ENCODE measurements around the gene MYMK.

DNA sequence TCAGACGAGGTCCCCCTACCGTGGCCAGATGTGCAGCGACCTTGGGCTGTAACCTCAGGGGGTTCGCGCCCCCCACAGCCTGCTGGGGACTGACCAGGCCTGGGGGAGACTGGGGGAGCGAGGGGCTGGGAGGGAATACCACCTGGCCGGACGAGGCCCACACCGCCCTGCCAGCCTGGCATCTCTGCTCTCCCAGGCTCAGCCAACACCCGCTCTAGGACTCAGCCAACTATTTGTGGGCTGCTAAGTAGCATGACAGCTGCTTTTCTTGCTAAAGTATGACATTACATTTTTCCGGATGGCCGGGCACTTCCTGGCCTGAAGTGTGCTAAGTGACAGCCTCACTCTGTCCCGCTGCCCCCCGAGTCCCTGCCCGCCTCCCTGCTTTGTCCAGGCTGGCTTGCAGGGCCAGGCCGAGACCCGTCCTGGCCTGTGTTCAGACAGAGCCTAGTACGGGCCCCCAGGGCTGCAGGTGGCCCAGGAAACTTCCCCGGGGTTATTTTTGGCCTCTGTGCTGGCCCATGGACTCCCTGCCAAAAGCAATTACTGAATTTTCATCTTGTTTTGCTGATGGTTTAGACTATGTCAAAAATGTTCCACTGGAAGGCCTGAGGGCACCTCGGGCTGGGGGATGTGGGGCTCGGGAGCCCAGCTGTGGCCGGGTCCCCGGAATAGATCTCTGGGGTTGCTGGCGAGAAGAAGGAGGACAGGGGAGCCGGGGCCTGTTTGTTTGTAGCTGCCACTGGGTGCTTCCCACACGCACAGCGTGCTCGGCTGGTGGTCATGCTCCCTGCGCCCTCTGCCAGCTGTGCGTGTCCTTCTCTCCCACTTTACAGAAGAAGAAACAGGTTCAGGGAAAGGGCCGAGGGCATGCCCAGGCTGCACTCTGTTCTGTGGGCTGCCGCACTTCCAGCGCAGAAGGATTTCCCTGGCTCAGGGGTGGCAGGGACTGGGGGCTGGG, 32.4 kb downstream of the MYMK start:
- TF ChIP-seq, protein P1, sequence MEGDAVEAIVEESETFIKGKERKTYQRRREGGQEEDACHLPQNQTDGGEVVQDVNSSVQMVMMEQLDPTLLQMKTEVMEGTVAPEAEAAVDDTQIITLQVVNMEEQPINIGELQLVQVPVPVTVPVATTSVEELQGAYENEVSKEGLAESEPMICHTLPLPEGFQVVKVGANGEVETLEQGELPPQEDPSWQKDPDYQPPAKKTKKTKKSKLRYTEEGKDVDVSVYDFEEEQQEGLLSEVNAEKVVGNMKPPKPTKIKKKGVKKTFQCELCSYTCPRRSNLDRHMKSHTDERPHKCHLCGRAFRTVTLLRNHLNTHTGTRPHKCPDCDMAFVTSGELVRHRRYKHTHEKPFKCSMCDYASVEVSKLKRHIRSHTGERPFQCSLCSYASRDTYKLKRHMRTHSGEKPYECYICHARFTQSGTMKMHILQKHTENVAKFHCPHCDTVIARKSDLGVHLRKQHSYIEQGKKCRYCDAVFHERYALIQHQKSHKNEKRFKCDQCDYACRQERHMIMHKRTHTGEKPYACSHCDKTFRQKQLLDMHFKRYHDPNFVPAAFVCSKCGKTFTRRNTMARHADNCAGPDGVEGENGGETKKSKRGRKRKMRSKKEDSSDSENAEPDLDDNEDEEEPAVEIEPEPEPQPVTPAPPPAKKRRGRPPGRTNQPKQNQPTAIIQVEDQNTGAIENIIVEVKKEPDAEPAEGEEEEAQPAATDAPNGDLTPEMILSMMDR (IDR thresholded peaks at IDR 0.05), result no peak
- TF ChIP-seq EP300 (IDR thresholded peaks at IDR 0.05), result no peak
- no peak for TF ChIP-seq POLR2A (IDR thresholded peaks at IDR 0.05)
- no peak for TF ChIP-seq POLR2AphosphoS5 (IDR thresholded peaks at IDR 0.05)
